Natural killer cell (primary cell): ENCODE results near the gene KHDRBS1. TPM values are rescaled to one million over a fixed set of nuclear protein-coding genes. Genes with fewer than 3 reads are reported as not detected.
A peak's percentile ranks its signal among the peaks of the same experiment; 100 is the strongest.

ENCODE experiments used
- ATAC-seq, 3 donors: fragments of 150-1000 bp in 2 of 3; fragments of 200-7000 bp in 1 of 3; cut with Tn5 transposase; 1 replicate in 1 of 3; 2 replicates in 2 of 3; pipeline ENCODE4 v1.10.0; 2021; ENCODE audit warnings: mild to moderate bottlenecking in 2 of 3, moderate library complexity in 2 of 3
- DNase-seq, 2 donors: peaks; one replicate each; pipeline versions ENCODE4 v3.0.0 to v3.0.0-alpha.2; 2013 to 2021; ENCODE audit warnings: mixed read lengths in 1 of 2
- H3K27ac ChIP-seq: one replicate; pipeline ENCODE4 v1.5.1; 2013; ENCODE audit warnings: mild to moderate bottlenecking, low read length
- H3K27me3 ChIP-seq: one replicate; pipeline ENCODE4 v1.6.1; 2013; ENCODE audit warnings: low read length; ENCODE audit not compliant: control insufficient read depth, insufficient read depth
- H3K36me3 ChIP-seq: one replicate; pipeline ENCODE4 v1.6.1; 2013; ENCODE audit warnings: low read length; ENCODE audit not compliant: control insufficient read depth, insufficient read depth
- H3K4me1 ChIP-seq: one replicate; pipeline ENCODE4 v1.6.1; 2013; ENCODE audit warnings: low read length; ENCODE audit not compliant: control insufficient read depth, insufficient read depth
- H3K4me3 ChIP-seq: one replicate; pipeline ENCODE4 v1.5.1; 2013; ENCODE audit warnings: low read length
- H3K9me3 ChIP-seq: one replicate; pipeline ENCODE4 v1.6.1; 2013; ENCODE audit warnings: low read length; ENCODE audit not compliant: control insufficient read depth, insufficient read depth
- H3K27ac Mint-ChIP-seq, 2 donors: one replicate each; pipeline ENCODE4 v1.8.0; 2022; ENCODE audit warnings: mild to moderate bottlenecking in 2 of 2, mixed read lengths in 2 of 2, moderate library complexity in 1 of 2
- H3K27me3 Mint-ChIP-seq, 2 donors: one replicate each; pipeline ENCODE4 v1.8.0; 2022; ENCODE audit warnings: low read depth in 2 of 2, mixed read lengths in 2 of 2
- H3K36me3 Mint-ChIP-seq: one replicate; pipeline ENCODE4 v1.8.0; 2022; ENCODE audit warnings: mixed read lengths
- H3K4me1 Mint-ChIP-seq, 2 donors: one replicate each; pipeline ENCODE4 v1.8.0; 2022; ENCODE audit warnings: mixed read lengths in 2 of 2
- H3K4me3 Mint-ChIP-seq: one replicate; pipeline ENCODE4 v1.8.0; 2022; ENCODE audit warnings: mild to moderate bottlenecking, moderate library complexity, mixed read lengths
- H3K9me3 Mint-ChIP-seq, 2 donors: one replicate each; pipeline ENCODE4 v1.8.0; 2022; ENCODE audit warnings: mixed read lengths in 2 of 2
- CTCF ChIP-seq: fragments of 200-600 bp; IDR thresholded peaks from one replicate; pipeline ENCODE4 v1.8.0; 2022; ENCODE audit warnings: antibody characterized with exemption
- WGBS: methylation state at CpG from one replicate; pipeline ENCODE4 v1.1.7; 2013; ENCODE audit warnings: missing lambda C conversion rate; ENCODE audit not compliant: insufficient coverage; 5-methylcytosine and 5-hydroxymethylcytosine counted together
- intact Hi-C: fragments of 100-400 bp; cut with micrococcal nuclease; formaldehyde crosslinking; loops from one replicate; pipeline ENCODE4 v1.14.2; 2022
- total RNA-seq, 4 donors: library from RNA; stranded (reverse); fragments of 120-200 nt in 1 of 4; gene quantifications; one replicate each; pipeline versions ENCODE4 v1.2.3 to v1.2.4, GENCODE V29; 2013 to 2022

Gene KHDRBS1
- total RNA-seq, 3 donors from 2014 or later (not counting 1 experiment from before 2014, with no cell fraction given) = 107 to 112 (median 109) TPM

- H3K4me1 Mint-ChIP-seq = peaks cover 0 to 13% of the 10 kb centered on the region in 2 donors
- TF ChIP-seq CTCF = no peak
- H3K27ac Mint-ChIP-seq = peak overlapping the region; percentile 64 to 76
- peaks cover 2% of the 10 kb centered on the region for H3K36me3 ChIP-seq
- H3K36me3 Mint-ChIP-seq = no peaks in the 10 kb centered on the region
- peak overlapping the region; percentile 40 for H3K4me3 Mint-ChIP-seq
- no peaks in the 10 kb centered on the region for H3K9me3 Mint-ChIP-seq
- no peaks in the 10 kb centered on the region for H3K27me3 Mint-ChIP-seq
- ATAC-seq (peak; percentile 64 to 77 (median 76)), DNase-seq (peak in 1 of 2 donors; percentile 59)
- H3K4me3 ChIP-seq = no peak overlapping the region
- peaks cover 20% of the 10 kb centered on the region for H3K4me1 ChIP-seq
- WGBS = 0% methylated on average over 2 of the region's 4 CpGs
- peak overlapping the region; percentile 55 for H3K27ac ChIP-seq
- H3K9me3 ChIP-seq = no peaks in the 10 kb centered on the region
- intact Hi-C loops = no loop called here
- no peaks in the 10 kb centered on the region for H3K27me3 ChIP-seq
Measured at GRCh38 chr1:32066489-32066873, 52.8 kb downstream of the KHDRBS1 start.

- H3K4me1 ChIP-seq = peaks cover 37% of the 10 kb centered on the region
- H3K36me3 Mint-ChIP-seq = no peaks in the 10 kb centered on the region
- no peaks in the 10 kb centered on the region for H3K9me3 Mint-ChIP-seq
- H3K4me3 ChIP-seq = no peak overlapping the region
- H3K27me3 Mint-ChIP-seq = no peaks in the 10 kb centered on the region
- no peak overlapping the region for H3K4me3 Mint-ChIP-seq
- intact Hi-C loops = no loop called here
- no peaks in the 10 kb centered on the region for H3K36me3 ChIP-seq
- ATAC-seq = no peak
- H3K4me1 Mint-ChIP-seq = peaks cover 19 to 32% of the 10 kb centered on the region in 2 donors
- DNase-seq = no peak
- H3K27ac Mint-ChIP-seq = no peak overlapping the region
- TF ChIP-seq CTCF = no peak
- H3K9me3 ChIP-seq = no peaks in the 10 kb centered on the region
- no peak overlapping the region for H3K27ac ChIP-seq
- WGBS = 98% methylated on average over 4 of the region's 5 CpGs
- H3K27me3 ChIP-seq = no peaks in the 10 kb centered on the region
Measured at GRCh38 chr1:32068957-32069588, 55.4 kb downstream of the KHDRBS1 start.

- WGBS = 20% methylated on average over 14 of the region's 14 CpGs
- Histone ChIP-seq H3K4me3 (peak overlapping the region; percentile 90), H3K27me3 (no peaks in the 10 kb centered on the region), H3K9me3 (no peaks in the 10 kb centered on the region), H3K36me3 (peaks cover 8% of the 10 kb centered on the region), H3K4me1 (peaks cover 27% of the 10 kb centered on the region), H3K27ac (peak overlapping the region; percentile 77)
- Mint-ChIP-seq H3K36me3 (no peaks in the 10 kb centered on the region), H3K27me3 (no peaks in the 10 kb centered on the region), H3K4me1 (peaks cover 25 to 29% of the 10 kb centered on the region in 2 donors), H3K4me3 (peak overlapping the region; percentile 97), H3K27ac (peak overlapping the region; percentile 87 to 89), H3K9me3 (no peaks in the 10 kb centered on the region)
- TF ChIP-seq CTCF = no peak
- DNase-seq = no peak
- no peak for ATAC-seq
- intact Hi-C loops = loop anchor here (1.0 to 2.0 kb wide), 3 partner anchors 36 to 129 kb away; partner anchors contain the start of genes CCDC28B, KHDRBS1 and KPNA6
Measured at GRCh38 chr1:32071758-32072621, 58.3 kb downstream of the KHDRBS1 start.
